DOHH2 (cell line): ENCODE measurements around the gene RIPK4.

Source experiments
- H3F3A ChIP-seq: fragments of 200-600 bp; sonication (generic), shearing (Covaris generic); 2 replicates; pipeline ENCODE4 v1.6.0; 2016; ENCODE audit warnings: antibody characterized with exemption, mild to moderate bottlenecking; ENCODE audit not compliant: control insufficient read depth, insufficient read depth
- H3K27ac ChIP-seq: fragments of 200-600 bp; sonication (generic); 2 replicates; pipeline ENCODE4 v1.5.1; 2014; ENCODE audit warnings: low read depth, mild to moderate bottlenecking, low read length, moderate library complexity
- H3K27me3 ChIP-seq: fragments of 200-600 bp; sonication (generic); 2 replicates; pipeline ENCODE4 v1.6.1; 2014; ENCODE audit warnings: mild to moderate bottlenecking, low read length, mixed read lengths; ENCODE audit not compliant: control insufficient read depth
- H3K36me3 ChIP-seq: fragments of 200-600 bp; sonication (generic); 2 replicates; pipeline ENCODE4 v1.6.1; 2014; ENCODE audit warnings: mild to moderate bottlenecking, low read length, moderate library complexity, mixed read lengths; ENCODE audit not compliant: control insufficient read depth
- H3K4me1 ChIP-seq: fragments of 200-600 bp; sonication (generic); 2 replicates; pipeline ENCODE4 v1.6.1; 2014; ENCODE audit warnings: mild to moderate bottlenecking, low read length, mixed read lengths; ENCODE audit not compliant: control insufficient read depth
- H3K4me2 ChIP-seq: fragments of 200-600 bp; sonication (generic); 2 replicates; pipeline ENCODE4 v1.6.0; 2014; ENCODE audit warnings: mild to moderate bottlenecking, low read length, moderate library complexity
- H3K4me3 ChIP-seq: fragments of 200-600 bp; sonication (generic); 2 replicates; pipeline ENCODE4 v1.5.1; 2014; ENCODE audit warnings: mild to moderate bottlenecking, low read length, mixed read lengths
- H3K79me2 ChIP-seq: fragments of 200-600 bp; sonication (generic); 2 replicates; pipeline ENCODE4 v1.6.1; 2014; ENCODE audit warnings: mild to moderate bottlenecking, low read length, mixed read lengths; ENCODE audit not compliant: control insufficient read depth
- H3K9me2 ChIP-seq: fragments of 200-600 bp; sonication (generic); replicated peaks from 2 replicates; pipeline ENCODE4 v1.6.1; 2014; ENCODE audit warnings: mild to moderate bottlenecking, low read length, mixed read lengths; ENCODE audit not compliant: control insufficient read depth
- H3K9me3 ChIP-seq: fragments of 200-600 bp; sonication (generic); 2 replicates; pipeline ENCODE4 v1.6.1; 2014; ENCODE audit warnings: antibody characterized with exemption, low read length, mixed read lengths; ENCODE audit not compliant: control insufficient read depth, insufficient read depth
- H4K20me1 ChIP-seq: fragments of 200-600 bp; sonication (generic); 2 replicates; pipeline ENCODE4 v1.6.0; 2014; ENCODE audit warnings: low read depth, mild to moderate bottlenecking, antibody characterized with exemption, low read length, moderate library complexity; ENCODE audit not compliant: control insufficient read depth, insufficient read depth
- CTCF ChIP-seq: fragments of 200-600 bp; sonication (generic); IDR thresholded peaks from one replicate; pipeline ENCODE4 v1.5.1; 2014; ENCODE audit warnings: antibody characterized with exemption, mild to moderate bottlenecking, low read depth, low read length; ENCODE audit not compliant: poor library complexity, severe bottlenecking
- EZH2phosphoT487 ChIP-seq: fragments of 200-600 bp; sonication (generic); IDR thresholded peaks from 2 replicates; pipeline ENCODE4 v1.6.1; 2017; ENCODE audit warnings: borderline replicate concordance, mild to moderate bottlenecking, antibody characterized with exemption, low read length, moderate library complexity, mixed read lengths

Gene RIPK4

DNA sequence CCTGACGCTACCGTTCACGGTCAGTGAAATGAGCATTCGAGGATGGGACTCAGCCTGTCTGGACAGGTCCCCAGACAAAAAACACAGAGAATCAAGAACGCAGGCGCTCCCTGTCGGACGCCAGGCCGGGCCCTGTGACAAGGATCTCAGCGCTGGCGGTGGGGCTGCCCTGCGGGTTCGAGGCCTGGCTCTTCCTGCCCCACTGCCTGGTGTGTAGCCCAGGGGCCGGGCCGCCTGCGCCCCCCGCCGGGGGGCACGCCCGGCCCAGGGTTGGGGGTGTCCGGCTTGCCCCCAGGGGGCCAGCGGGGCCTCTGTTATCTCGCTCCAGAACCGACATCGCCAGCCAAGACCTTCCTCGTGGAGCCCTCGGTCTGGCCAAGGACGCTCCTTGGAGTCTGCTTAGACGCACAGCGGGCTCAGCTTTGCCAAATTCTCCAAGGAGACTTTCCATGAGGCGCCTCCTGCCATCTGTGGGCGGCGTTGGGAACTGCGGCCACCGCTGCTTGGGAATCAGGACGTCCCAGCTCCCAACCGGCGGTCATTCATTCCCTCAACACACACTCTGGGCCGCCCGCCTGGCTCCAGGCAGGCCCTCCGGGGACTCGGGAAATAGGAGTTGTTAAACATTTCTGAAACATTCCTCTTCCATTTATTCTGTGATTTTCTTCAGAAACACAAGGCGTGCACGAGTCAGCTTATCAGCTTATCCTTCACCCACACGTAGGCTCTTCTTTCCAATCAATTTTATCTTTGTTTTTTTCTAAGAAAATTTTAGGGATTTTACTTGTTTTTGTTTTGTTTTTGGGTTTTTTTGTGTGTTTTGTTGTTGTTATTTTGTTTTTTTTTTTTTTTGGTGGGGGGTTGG lies 11.3 kb upstream of the RIPK4 start:
- Histone ChIP-seq H3K4me2 (no peak overlapping the region), H3F3A (no peaks in the 10 kb centered on the region), H3K9me2 (no peaks in the 10 kb centered on the region), H3K4me1 (no peaks in the 10 kb centered on the region), H3K27ac (no peak overlapping the region), H3K27me3 (peaks cover 7% of the 10 kb centered on the region), H4K20me1 (no peaks in the 10 kb centered on the region), H3K36me3 (no peaks in the 10 kb centered on the region), H3K9me3 (no peaks in the 10 kb centered on the region), H3K4me3 (no peak overlapping the region), H3K79me2 (no peaks in the 10 kb centered on the region)
- peak; percentile 58 for TF ChIP-seq CTCF
- no peak for TF ChIP-seq EZH2phosphoT487

DNA sequence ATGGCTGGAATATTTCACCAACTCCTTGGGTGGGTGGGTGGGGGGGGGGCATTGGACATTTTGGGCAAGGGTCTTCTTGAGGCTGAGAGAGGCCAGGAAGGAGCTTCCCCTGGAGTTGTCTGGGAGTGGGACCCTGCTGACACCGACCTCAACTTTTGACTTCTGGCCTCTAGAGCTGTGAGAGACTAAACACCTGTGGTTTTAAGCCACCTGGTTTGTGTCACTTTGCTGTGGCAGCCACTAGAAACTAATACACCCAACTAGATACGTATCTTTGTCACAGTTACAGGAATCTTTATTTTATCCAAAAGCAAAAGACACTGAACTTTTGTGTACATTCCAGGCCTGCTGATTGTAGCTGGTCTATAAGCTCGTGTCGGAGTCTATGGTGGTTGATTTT lies 9.9 kb upstream of the RIPK4 start:
- Histone ChIP-seq H3K27ac (no peak overlapping the region), H3K9me3 (no peaks in the 10 kb centered on the region)

GRCh38 chr21:41775149-41775472 lies 8.3 kb upstream of the RIPK4 start:
- no peaks in the 10 kb centered on the region for H3K4me1 ChIP-seq
- no peaks in the 10 kb centered on the region for H3K79me2 ChIP-seq
- no peaks in the 10 kb centered on the region for H3F3A ChIP-seq
- no peak overlapping the region for H3K27ac ChIP-seq
- no peaks in the 10 kb centered on the region for H3K36me3 ChIP-seq
- no peaks in the 10 kb centered on the region for H4K20me1 ChIP-seq
- TF ChIP-seq EZH2phosphoT487 (no peak), CTCF (no peak)
- no peak overlapping the region for H3K4me2 ChIP-seq
- H3K27me3 ChIP-seq = peaks cover 5% of the 10 kb centered on the region
- H3K9me3 ChIP-seq = no peaks in the 10 kb centered on the region
- H3K9me2 ChIP-seq = no peaks in the 10 kb centered on the region
- H3K4me3 ChIP-seq = no peak overlapping the region

More for the DNA sequence above, 9.9 kb upstream of the RIPK4 start:
- no peak overlapping the region for H3K4me2 ChIP-seq
- no peak for TF ChIP-seq CTCF
- no peak for TF ChIP-seq EZH2phosphoT487
- no peak overlapping the region for H3K4me3 ChIP-seq
- H3K9me2 ChIP-seq = no peaks in the 10 kb centered on the region
- no peaks in the 10 kb centered on the region for H4K20me1 ChIP-seq
- no peaks in the 10 kb centered on the region for H3K79me2 ChIP-seq
- H3K4me1 ChIP-seq = no peaks in the 10 kb centered on the region
- H3K36me3 ChIP-seq = no peaks in the 10 kb centered on the region
- no peaks in the 10 kb centered on the region for H3F3A ChIP-seq
- peaks cover 3% of the 10 kb centered on the region for H3K27me3 ChIP-seq
